BLaER1 treated with 17β-estradiol and CSF1 and Interleukin-3, amounts not matched to agents 10 nM and 100 nM (cell line): ENCODE data around the gene DYRK1B.

Experiments used
- H3K27ac ChIP-seq, 11 experiments: shearing (Covaris generic); formaldehyde crosslinking; 2 replicates each; pipeline ENCODE4 v1.8.1; 2022
- H3K27me3 ChIP-seq, 11 experiments: shearing (Covaris generic); formaldehyde crosslinking; 2 replicates each; pipeline ENCODE4 v1.8.1; 2022
- H3K36me3 ChIP-seq, 11 experiments: shearing (Covaris generic); formaldehyde crosslinking; 2 replicates each; pipeline ENCODE4 v1.8.1; 2022
- H3K4me1 ChIP-seq, 10 experiments: shearing (Covaris generic); formaldehyde crosslinking; 2 replicates each; pipeline ENCODE4 v1.8.1; 2022
- H3K4me2 ChIP-seq, 11 experiments: shearing (Covaris generic); formaldehyde crosslinking; 2 replicates each; pipeline ENCODE4 v1.8.1; 2022
- H3K4me3 ChIP-seq, 10 experiments: shearing (Covaris generic); formaldehyde crosslinking; 2 replicates each; pipeline ENCODE4 v1.8.1; 2022
- H3K9ac ChIP-seq, 11 experiments: shearing (Covaris generic); formaldehyde crosslinking; 2 replicates each; pipeline ENCODE4 v1.8.1; 2022
- H3K9me3 ChIP-seq, 11 experiments: shearing (Covaris generic); formaldehyde crosslinking; replicated peaks in 1 of 11; 2 replicates each; pipeline ENCODE4 v1.8.1; 2022
- H4K20me1 ChIP-seq, 11 experiments: shearing (Covaris generic); formaldehyde crosslinking; 2 replicates each; pipeline ENCODE4 v1.8.1; 2022
- Cebpa-rat ChIP-seq, 11 experiments: shearing (Covaris generic); IDR thresholded peaks; 2 replicates each; pipeline ENCODE4 v1.8.1; 2022

DYRK1B gene

DNA sequence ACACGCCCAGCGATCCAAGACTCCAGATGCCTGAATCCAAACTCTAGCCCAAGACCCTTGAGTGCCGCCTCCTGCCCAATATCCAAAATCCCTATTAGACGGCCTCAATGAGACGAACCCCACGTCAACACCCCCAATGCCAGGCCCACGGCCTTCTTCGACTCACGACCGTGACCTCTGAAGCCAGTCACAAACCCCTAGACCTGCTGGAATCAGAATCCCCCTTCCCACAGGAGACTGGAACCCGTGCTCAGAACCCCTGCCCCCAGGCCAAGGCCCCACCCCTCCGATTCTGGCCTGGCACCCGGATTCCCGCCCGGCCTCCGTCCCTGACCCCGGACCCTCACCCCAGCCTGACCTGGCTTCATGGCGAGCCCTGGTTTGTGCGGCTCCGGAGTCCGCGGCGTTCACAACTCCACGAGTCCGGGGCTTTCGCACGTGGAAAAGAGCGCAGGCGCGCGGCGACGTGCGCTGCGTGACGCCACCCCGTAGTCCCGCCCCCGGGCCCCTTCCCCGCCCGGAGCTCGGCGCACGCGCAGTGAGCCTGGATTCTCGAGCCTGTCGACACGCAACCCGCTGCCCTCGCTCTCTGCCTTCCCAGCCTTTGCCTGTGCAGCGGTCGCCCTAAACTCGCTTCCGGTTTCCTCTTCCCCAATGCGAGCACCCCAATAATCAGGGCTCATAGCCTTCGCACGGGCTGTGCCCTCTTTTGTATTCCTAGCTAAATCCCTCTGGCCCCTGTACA lies 12.1 kb upstream of the DYRK1B start, which contains the start of gene FBL:
TSS of gene FBL (minus strand) at position 447 of the 745 bp plus-strand sequence. CDS start at position 368, 79 bp downstream.
- H3K4me1 ChIP-seq, result peaks cover 39 to 51% (median 46%) of the 10 kb centered on the region in 10 experiments
- H3K9me3 ChIP-seq, result no peaks in the 10 kb centered on the region
- peak within 1 kb of the TSS; percentile 87 to 98 (median 95) for H3K4me2 ChIP-seq
- peak within 1 kb of the TSS; percentile 84 to 97 (median 90) for H3K9ac ChIP-seq
- no peak for TF ChIP-seq Cebpa-rat (IDR thresholded peaks at IDR 0.05)
- H3K36me3 ChIP-seq, result peaks cover 0 to 12% (median 4%) of the 10 kb centered on the region in 11 experiments; a peak in 15 of 22 replicates
- peak within 1 kb of the TSS; percentile 69 to 99 (median 92) for H3K4me3 ChIP-seq
- H3K27me3 ChIP-seq, result no peaks in the 10 kb centered on the region
- H4K20me1 ChIP-seq, result peaks cover 7 to 50% (median 46%) of the 10 kb centered on the region in 11 experiments; a peak in 21 of 22 replicates
- peak within 1 kb of the TSS; percentile 59 to 88 (median 82); a peak in 21 of 22 replicates for H3K27ac ChIP-seq

- peaks cover 7 to 55% (median 51%) of the 10 kb centered on the region in 11 experiments; a peak in 21 of 22 replicates for H4K20me1 ChIP-seq
- no peak for TF ChIP-seq Cebpa-rat (IDR thresholded peaks at IDR 0.05)
- peaks cover 0 to 18% (median 10%) of the 10 kb centered on the region in 11 experiments; a peak in 18 of 22 replicates for H3K36me3 ChIP-seq
These were observed 11.6 kb upstream of the DYRK1B start for GRCh38 chr19:39845584-39845932.

GRCh38 chr19:39845172-39845571 lies 11.2 kb upstream of the DYRK1B start:
- Histone ChIP-seq H3K36me3 (peaks cover 1 to 21% (median 14%) of the 10 kb centered on the region in 11 experiments), H3K9me3 (no peaks in the 10 kb centered on the region), H3K4me2 (peak overlapping the region; percentile 87 to 98 (median 95)), H3K4me3 (peak overlapping the region; percentile 69 to 99 (median 92)), H3K9ac (peak overlapping the region; percentile 84 to 97 (median 90)), H3K27ac (peak overlapping the region in 10 of 11 experiments; percentile 64 to 88 (median 82); a peak in 20 of 22 replicates), H3K27me3 (no peaks in the 10 kb centered on the region), H3K4me1 (peaks cover 39 to 51% (median 46%) of the 10 kb centered on the region in 10 experiments), H4K20me1 (peaks cover 7 to 59% (median 55%) of the 10 kb centered on the region in 11 experiments; a peak in 21 of 22 replicates)
- TF ChIP-seq Cebpa-rat (IDR thresholded peaks at IDR 0.05), result no peak

More at GRCh38 chr19:39845584-39845932, 11.6 kb upstream of the DYRK1B start:
- peaks cover 39 to 51% (median 46%) of the 10 kb centered on the region in 10 experiments for H3K4me1 ChIP-seq
- H3K27me3 ChIP-seq, result no peaks in the 10 kb centered on the region
- peak overlapping the region; percentile 69 to 99 (median 92) for H3K4me3 ChIP-seq
- peak overlapping the region; percentile 87 to 98 (median 95) for H3K4me2 ChIP-seq
- H3K9me3 ChIP-seq, result no peaks in the 10 kb centered on the region
- peak overlapping the region; percentile 37 to 88 (median 82); a peak in 20 of 22 replicates for H3K27ac ChIP-seq
- peak overlapping the region; percentile 84 to 97 (median 90) for H3K9ac ChIP-seq

- Histone ChIP-seq H3K27ac (peak overlapping the region in 3 of 11 experiments; percentile 35 to 83 (median 79); a peak in 3 of 22 replicates), H3K4me3 (peak overlapping the region in 9 of 10 experiments; percentile 82 to 99 (median 94); a peak in 18 of 20 replicates), H3K9me3 (no peaks in the 10 kb centered on the region), H3K4me1 (peaks cover 39 to 51% (median 46%) of the 10 kb centered on the region in 10 experiments), H3K9ac (peak overlapping the region; percentile 84 to 97 (median 90); a peak in 21 of 22 replicates), H3K36me3 (peaks cover 12 to 32% (median 24%) of the 10 kb centered on the region in 11 experiments), H4K20me1 (peaks cover 7 to 69% (median 65%) of the 10 kb centered on the region in 11 experiments; a peak in 21 of 22 replicates), H3K27me3 (no peaks in the 10 kb centered on the region), H3K4me2 (peak overlapping the region; percentile 87 to 98 (median 95))
- TF ChIP-seq Cebpa-rat (IDR thresholded peaks at IDR 0.05), result no peak
These were observed 10.2 kb upstream of the DYRK1B start for GRCh38 chr19:39843919-39844793.

DNA sequence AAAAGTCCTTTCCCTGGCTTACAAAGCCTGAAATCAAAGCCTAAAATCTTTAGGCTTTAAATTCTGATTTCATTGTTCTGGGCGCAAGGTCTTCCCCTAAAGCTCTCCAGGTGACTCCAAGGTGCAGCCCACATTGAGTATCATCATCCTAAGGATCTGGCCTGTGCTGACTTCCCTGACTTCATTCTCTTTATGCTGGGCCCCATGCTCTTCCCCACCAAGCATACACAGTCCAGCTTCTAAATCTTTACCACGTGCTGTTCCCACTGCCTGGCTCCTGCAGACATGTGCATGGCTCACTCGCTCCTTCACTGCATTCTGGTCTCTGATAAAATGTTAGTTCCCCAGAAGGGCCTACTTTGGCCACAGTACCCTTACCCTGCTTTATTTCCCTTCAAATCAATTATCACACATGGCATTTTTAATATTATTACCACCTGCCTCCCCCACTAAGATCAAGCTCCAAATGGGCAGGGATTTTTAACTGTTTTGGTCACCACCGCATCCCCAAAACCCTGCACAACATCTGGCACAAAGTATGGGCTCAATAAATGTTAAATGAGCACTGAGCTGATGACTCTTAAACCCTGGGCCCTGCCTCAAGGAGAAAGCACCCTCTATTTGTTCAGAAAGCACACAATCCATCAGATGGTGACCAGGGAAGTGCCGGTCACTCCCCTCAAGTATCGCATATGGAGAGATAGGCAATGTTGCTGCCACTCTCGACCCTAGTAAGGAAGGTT lies 8.9 kb upstream of the DYRK1B start:
- Histone ChIP-seq H3K4me3 (no peak overlapping the region), H3K27ac (peak overlapping the region in 1 of 11 experiments; percentile 4; a peak in 1 of 22 replicates), H3K9me3 (no peaks in the 10 kb centered on the region), H3K27me3 (no peaks in the 10 kb centered on the region), H3K4me2 (peak overlapping the region; percentile 62 to 98 (median 92)), H3K4me1 (peaks cover 39 to 51% (median 46%) of the 10 kb centered on the region in 10 experiments), H4K20me1 (peaks cover 7 to 82% (median 78%) of the 10 kb centered on the region in 11 experiments; a peak in 21 of 22 replicates), H3K9ac (peak overlapping the region; percentile 2 to 51 (median 31); a peak in 16 of 22 replicates), H3K36me3 (peaks cover 24 to 44% (median 37%) of the 10 kb centered on the region in 11 experiments)
- TF ChIP-seq Cebpa-rat (IDR thresholded peaks at IDR 0.05), result no peak

GRCh38 chr19:39841041-39841440 lies 7.1 kb upstream of the DYRK1B start:
- no peak overlapping the region for H3K9ac ChIP-seq
- no peak overlapping the region for H3K4me2 ChIP-seq
- TF ChIP-seq Cebpa-rat (IDR thresholded peaks at IDR 0.05), result no peak
- H3K4me3 ChIP-seq, result no peak overlapping the region
- no peak overlapping the region for H3K27ac ChIP-seq
- H3K27me3 ChIP-seq, result no peaks in the 10 kb centered on the region
- peaks cover 7 to 100% (median 96%) of the 10 kb centered on the region in 11 experiments; a peak in 21 of 22 replicates for H4K20me1 ChIP-seq
- H3K4me1 ChIP-seq, result peaks cover 28 to 42% (median 35%) of the 10 kb centered on the region in 10 experiments
- H3K36me3 ChIP-seq, result peaks cover 43 to 63% (median 55%) of the 10 kb centered on the region in 11 experiments
- no peaks in the 10 kb centered on the region for H3K9me3 ChIP-seq

DNA sequence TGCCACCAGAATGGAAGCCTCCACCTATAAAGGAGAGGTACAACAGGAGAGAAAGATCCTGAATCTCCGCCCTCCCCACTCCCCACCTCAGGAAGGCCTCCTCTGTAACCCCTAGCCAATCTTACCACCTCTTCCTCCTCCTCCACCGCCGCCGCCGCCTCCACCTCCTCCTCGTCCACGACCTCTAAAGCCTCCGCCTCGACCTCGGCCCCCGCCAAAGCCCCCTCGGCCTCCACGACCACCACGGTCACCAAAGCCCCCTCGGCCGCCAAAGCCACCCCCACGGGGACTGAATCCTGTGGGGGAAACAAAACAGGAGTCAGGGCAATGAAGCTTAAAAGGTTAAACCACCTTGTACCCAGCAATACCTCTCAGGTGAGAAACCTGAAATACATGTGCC lies 6.5 kb upstream of the DYRK1B start:
- Histone ChIP-seq H3K9ac (peak overlapping the region in 2 of 11 experiments; percentile 1 to 21; a peak in 1 of 22 replicates), H3K4me1 (peaks cover 28 to 42% (median 35%) of the 10 kb centered on the region in 10 experiments), H3K27me3 (no peaks in the 10 kb centered on the region), H3K9me3 (no peaks in the 10 kb centered on the region), H4K20me1 (peaks cover 7 to 100% (median 96%) of the 10 kb centered on the region in 11 experiments; a peak in 21 of 22 replicates), H3K27ac (no peak overlapping the region), H3K4me3 (no peak overlapping the region), H3K36me3 (peaks cover 48 to 68% (median 61%) of the 10 kb centered on the region in 11 experiments), H3K4me2 (no peak overlapping the region)
- no peak for TF ChIP-seq Cebpa-rat (IDR thresholded peaks at IDR 0.05)
